HG03520 (cell line): Measurements from ENCODE around the gene CPNE4.

ENCODE experiments used
- ATAC-seq: cut with Tn5 transposase; IDR thresholded peaks from one replicate; pipeline ENCODE4 v1.9.1; 2021; ENCODE audit warnings: mild to moderate bottlenecking, moderate library complexity; ENCODE audit not compliant: unreplicated experiment

Gene CPNE4

GRCh38 chr3:131804565-131805133 is 230.2 kb downstream of the CPNE4 start:
- ATAC-seq, result no peak

GRCh38 chr3:131803113-131803512 is 231.7 kb downstream of the CPNE4 start:
- ATAC-seq, result no peak

DNA sequence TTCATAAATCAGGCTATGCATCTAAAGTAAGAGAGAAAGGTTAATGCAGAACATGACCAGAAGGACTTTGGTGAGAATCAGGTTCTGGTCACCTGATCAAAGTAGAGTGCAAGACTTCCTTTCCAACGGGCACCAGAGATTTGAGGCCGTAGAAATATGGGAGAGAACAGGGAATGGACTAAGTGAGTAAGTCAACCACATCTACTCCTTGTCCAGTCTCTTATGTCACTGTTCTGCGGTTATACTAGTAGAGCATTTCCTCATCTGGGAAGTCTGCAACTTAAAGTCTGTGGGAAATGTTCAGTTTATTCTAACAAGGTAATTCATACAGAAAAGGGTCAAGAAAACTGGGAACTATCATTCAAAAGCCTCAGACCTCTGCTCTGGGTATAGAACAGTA is 232.8 kb downstream of the CPNE4 start:
- ATAC-seq, result no peak

DNA sequence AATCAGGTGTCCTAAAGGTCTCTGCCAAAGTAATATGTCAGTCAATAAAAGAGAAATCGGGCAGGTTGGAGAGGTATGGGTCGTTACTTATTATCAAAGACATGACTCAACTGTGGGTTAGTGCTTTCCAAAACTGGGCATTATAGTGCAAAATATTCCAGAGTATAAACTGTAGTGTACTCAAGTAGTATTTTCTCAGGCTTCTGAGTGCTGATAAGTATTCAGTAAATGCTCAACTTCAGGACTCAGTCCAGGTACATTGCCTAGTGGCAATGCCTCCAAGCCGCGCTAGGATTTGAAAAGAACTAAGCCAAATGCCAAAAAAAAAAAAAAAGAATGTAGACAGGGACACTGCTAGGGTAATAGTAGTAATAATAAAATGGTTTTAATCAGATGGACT is 233.2 kb downstream of the CPNE4 start:
- no peak for ATAC-seq

DNA sequence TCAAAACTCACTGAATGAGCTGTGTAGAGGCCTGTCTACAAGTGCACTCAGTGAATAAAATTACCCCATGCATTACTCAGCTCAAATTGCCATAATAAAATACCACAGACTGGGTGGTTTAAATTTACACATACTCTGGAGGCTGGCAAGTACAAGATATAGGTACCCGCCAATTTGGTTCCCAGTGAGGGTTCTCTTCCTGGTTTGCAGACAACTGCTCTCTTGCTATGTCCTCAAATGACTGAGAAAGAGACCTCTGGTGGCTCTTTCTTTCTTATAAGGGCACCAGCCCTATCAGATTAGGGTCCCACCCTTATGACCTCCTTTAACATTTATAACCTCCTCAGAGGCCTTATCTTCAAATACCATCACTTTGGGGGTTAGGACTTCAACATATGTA is 237.0 kb downstream of the CPNE4 start:
- ATAC-seq, result no peak

DNA sequence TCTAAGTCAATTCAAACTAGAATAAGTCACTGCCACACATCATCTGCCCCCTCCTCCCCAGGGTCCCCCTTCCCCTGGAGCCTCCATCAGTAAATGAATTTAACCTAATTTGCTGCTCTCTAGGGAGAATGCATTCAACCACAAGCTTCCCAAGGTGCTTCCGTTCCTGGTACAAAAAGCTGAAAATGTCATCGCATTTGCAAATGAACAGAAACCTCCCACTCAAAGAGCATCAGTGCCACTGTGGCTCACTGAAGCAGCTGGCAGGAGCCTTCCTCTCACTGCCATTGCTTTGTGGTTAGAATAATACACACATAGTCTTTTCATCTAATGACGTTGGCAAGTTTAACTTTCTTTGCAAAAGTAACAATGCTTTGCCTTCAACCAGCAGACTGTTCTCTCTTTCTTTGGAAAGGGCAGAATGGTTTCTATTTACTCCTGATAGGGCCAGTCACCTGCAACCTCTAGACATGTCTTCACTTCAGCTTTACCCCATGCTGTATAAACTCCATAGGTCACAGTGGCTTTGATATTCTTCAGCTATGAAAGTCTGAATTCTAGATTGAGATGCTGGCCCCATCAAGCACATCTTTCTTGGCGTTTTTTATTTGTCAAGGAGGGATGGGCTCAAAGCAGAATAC is 238.1 kb downstream of the CPNE4 start:
- peak; percentile 62 for ATAC-seq

DNA sequence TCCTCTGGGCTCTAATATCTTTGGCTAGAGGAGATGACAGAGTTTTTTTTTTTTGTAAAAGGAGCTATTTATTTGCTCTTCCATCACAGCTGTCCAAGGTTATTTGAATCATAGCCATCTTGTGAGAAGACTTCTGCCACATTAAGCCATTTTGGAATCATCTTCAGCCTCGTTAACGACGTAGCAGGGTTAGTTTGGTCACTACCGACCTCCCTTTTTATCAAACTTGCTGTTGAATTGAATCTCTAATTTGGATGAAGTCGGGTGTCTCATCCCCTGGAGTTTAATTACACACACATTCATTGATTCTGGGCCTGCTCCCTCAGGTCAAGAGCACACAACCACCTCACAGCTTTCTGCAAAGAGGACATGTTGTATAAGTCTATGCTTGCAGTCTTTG is 238.7 kb downstream of the CPNE4 start:
- peak; percentile 7 for ATAC-seq

DNA sequence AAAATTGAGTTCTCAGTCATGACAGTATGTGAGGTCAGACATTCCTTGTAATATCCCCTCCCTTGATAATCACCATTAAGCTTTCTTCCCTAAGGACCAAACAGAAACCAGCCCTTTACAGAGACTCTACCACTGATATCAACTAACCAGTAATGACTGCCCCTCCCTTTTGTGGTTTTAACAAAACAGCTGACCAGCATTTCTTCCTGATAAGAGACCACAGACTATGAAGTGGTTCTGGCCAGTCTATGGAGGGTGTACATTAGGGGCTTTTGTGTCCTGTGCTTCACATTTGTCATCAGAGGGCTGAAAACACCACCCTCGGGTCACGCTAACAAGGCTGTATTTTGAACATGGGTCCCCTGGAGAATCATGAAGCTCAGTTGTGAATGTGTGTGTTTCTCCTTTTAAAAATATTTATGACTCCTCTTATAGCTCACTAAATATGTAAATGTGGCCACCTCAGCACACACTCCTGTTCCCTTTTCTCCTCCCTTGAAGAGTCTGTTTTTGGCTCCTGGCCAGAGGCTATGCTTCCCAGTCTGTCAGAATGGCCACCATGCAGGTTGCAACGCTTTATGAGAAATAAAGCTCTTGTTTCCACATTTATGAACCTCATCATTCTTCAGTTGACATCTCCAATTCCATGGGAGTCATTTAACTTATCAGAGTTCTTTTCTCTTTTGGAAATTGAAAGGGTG is 239.3 kb downstream of the CPNE4 start:
- peak; percentile 48 for ATAC-seq

- peak; percentile 55 for ATAC-seq
Measured at GRCh38 chr3:131794766-131795388, 239.9 kb downstream of the CPNE4 start.

GRCh38 chr3:131793870-131794269 is 240.9 kb downstream of the CPNE4 start:
- no peak for ATAC-seq

DNA sequence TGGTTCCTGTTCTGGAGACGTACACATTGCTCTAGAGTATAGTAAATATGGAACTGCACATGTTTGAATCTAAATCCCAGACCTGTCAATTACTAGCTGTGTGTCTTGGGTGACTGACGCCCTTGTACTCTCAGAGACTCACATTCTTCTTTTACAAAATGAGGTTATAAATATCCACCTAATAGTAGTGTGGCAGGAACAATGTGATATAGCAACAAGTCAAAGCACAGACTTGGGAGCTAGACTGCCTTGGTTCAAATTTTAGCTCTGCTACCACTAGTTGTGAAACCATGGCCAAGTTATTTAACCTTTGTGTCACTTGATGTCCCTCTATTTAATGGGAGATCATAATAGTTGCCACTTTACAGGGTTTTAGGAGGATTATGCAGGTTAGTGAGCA is 245.6 kb downstream of the CPNE4 start:
- no peak for ATAC-seq

GRCh38 chr3:131786386-131786785 is 248.4 kb downstream of the CPNE4 start:
- no peak for ATAC-seq

GRCh38 chr3:131782751-131783150 is 252.1 kb downstream of the CPNE4 start:
- ATAC-seq, result no peak

DNA sequence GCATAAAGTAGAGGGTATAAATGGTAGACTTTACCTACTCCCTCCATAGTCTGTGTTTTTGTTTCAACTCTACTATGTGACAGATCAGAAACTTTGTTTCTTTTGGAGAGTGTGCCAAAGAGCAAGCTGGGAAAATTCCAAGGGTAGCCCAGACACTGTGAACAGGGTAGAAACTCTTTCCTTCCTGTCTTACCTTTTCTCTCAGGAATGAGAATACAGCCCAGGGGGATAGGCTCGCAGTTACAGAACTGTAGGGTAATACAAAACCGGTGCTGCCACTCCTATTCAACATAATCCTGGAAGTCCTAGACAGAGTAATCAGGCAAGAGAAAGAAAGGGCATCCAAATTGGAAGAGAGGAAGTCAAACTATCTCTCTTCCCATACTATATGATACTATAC is 256.3 kb downstream of the CPNE4 start:
- no peak for ATAC-seq

DNA sequence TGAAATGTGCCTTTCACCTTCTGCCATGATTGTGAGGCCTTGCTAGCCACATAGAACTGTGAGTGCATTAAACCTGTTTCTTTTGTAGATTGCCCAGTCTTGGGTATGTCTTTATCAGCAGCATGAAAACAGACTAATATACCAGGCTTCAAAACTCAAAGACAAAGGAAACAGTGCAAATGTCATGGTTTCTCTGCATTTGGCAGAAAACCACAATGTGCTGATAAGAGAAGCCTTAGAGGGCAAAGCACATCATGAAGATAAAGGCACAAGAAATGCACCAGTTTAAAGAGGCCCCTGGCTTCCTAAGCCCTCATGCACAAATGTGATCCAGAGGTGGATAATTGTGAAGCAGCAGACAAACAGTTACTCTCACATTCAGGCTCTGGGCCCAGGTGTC is 259.2 kb downstream of the CPNE4 start:
- no peak for ATAC-seq

DNA sequence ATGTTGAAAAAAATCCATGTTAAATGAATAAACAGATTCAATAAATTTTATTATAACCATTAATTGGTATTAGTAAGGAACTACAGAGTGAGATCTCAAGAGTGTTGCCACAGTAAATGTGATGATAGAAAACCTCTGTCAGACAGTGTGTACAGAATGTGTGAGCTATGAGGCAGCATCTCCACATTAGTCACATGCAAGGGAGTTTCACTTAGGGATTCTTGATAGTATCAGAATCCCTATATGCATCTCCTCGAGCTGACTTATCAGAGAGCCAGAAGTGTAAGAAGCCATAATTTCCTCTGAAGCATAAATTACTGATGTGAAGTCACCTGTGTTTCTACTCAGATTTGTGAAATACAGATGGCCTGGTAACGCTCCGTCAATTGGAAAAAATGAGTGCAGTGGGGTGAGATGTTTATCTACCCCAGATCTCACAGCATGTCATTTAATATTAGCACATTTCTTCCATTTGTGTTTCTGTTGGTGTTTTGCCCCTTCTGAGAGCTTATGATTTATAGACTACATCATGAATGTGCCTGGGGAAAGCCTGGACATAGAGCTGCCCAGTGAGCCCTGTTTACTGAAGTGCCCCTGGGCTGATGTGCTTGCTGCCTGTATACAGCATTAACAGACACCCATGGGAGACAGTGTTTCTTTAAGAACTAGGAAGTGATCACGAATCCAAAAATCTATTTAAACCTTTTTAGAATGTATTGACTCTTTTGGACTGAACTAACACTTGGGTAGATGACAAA is 262.4 kb downstream of the CPNE4 start:
- ATAC-seq, result no peak

DNA sequence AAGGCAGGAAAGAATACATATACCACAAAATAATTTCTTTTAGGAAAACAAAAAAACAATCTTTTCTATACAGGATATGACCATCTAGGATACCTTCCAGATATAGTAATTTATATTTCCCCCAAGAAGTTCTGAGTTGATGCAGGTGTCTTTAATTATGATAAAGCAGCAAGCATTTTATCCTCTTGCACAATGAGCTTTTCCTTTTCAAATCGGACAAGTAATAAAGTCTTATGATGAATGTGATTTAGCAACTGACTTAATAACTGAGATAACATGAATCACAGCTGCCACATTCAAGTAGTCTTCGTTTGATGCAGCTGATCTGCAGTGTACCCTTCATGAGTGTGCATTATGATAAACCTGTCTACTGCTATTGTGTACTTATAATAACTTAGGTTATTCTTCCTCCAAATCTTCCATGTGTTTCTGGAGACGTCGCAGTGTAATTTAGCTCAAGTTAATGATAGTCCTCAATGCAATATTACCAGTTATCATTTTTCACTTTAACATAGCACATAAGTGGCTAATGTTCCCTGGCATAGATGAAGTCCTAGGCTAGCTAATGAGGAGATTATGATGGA is 271.7 kb downstream of the CPNE4 start:
- ATAC-seq, result no peak

DNA sequence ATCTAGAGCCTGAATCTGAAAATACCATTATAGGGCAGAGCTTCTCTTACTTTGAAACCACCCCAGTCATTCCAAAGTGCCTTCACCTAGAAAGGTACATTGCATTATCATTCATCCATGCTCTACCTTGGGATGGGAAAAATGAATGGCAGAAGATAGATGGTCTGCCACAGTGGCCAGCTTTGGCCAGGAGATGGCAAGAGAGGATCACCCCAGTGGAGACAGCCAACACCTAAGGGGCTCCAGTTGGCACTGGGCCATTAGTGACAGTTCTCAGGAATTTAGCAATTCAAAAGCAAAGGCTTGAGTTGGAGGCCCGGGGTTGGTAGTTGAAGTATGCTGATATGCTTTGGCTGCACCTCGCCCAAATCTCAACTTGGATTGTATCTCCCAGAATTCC is 278.4 kb downstream of the CPNE4 start:
- ATAC-seq, result no peak

GRCh38 chr3:131755380-131755779 is 279.4 kb downstream of the CPNE4 start:
- ATAC-seq, result no peak

DNA sequence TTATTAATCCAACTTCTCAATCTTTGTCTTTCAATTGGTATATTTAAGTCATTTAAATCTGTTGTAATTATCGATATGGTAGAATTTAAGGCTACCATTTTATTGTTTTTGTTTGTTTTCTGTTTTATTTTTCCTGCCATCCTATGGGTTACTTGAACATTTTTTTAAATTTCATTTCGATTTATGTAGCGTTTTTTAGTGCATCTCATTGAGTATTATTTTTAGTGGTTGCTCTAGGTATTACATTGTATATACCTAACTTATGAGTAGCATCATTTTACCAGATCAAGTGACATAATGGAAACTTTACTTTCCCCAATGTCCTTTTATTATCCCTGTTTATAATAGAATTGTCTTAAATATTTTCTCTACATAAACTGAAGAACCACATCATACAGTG is 284.6 kb downstream of the CPNE4 start:
- no peak for ATAC-seq

- ATAC-seq, result no peak
Measured at GRCh38 chr3:131749826-131750225, 285.0 kb downstream of the CPNE4 start.
